PC-9 (cell line): ENCODE data around the gene AVL9.

Source experiments
- CTCF ChIP-seq: fragments of 200-600 bp; sonication (generic); conservative IDR thresholded peaks from 2 replicates; pipeline ENCODE4 v1.6.1; 2017; ENCODE audit warnings: mixed run types, antibody characterized with exemption, mild to moderate bottlenecking, moderate library complexity
- EZH2 ChIP-seq: fragments of 200-600 bp; sonication (generic); IDR thresholded peaks from 2 replicates; pipeline ENCODE4 v1.8.0; 2017; ENCODE audit warnings: antibody characterized with exemption, low read depth

GRCh38 chr7:32583791-32584190, 88.5 kb downstream of the AVL9 start:
- no peak for TF ChIP-seq CTCF
- TF ChIP-seq EZH2, result no peak
